Measurements from ENCODE around the gene MCOLN1. TPM values are rescaled to one million over a fixed set of nuclear protein-coding genes. Genes with fewer than 3 reads are reported as not detected.

MCOLN1 gene
- total and polyA plus RNA-seq, 2 of the 4 experiments (the other 2 are of a cell fraction): 3.4 to 19.6 TPM

DNA sequence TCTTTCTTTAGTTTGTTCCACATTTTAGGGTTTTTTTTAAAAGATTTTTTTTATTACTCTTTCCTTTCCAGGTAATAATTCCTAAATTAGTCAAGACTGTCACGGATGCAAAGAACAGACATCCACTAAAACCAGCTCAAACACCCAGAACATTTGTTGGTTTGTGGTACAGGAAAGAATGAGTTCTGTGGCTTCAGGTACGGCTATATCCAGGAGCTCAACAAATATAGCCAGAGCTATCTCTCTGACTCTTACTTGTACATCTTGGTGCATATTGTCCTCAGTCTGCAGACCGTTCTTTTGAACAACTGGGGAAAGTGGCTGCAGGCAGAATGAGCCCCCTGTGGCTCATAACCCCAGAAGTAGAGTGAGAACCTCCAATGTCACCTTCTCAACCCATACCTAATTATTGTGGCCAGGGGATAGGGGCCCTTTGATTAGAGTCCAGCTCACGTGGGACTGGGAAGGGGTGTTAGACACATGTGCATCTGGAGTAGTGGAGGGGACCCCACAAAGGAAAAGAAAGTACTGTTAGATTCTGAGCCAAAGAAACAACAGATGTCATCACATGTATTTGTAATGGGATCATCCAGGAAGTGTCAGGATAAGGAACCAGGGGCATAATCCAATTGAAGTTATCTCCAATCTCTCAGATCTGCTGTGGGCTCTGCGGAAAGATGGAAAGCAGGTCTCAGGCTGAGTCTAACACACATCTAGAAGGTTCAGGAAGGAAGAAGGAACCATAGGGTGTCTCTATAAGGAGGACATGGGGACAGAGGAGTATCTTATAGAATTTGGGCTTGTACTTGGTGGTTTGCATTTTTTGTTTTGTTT, 8.4 kb upstream of the MCOLN1 start (continued):
- TF ChIP-seq SMC3 (IDR thresholded peaks at IDR 0.05; ENCODE audit: low read depth, low read length): no peak

- peak overlapping the region; percentile 92; the same call in 2 of the 3 replicates for H2BK15ac ChIP-seq (ENCODE audit: low read depth, low read length)
- peak overlapping the region; percentile 100 for H4K5ac ChIP-seq (ENCODE audit: low read depth, low read length)
- H2BK120ac ChIP-seq (ENCODE audit: low read depth, low read length): peak overlapping the region; percentile 47
- TF ChIP-seq, protein P1, sequence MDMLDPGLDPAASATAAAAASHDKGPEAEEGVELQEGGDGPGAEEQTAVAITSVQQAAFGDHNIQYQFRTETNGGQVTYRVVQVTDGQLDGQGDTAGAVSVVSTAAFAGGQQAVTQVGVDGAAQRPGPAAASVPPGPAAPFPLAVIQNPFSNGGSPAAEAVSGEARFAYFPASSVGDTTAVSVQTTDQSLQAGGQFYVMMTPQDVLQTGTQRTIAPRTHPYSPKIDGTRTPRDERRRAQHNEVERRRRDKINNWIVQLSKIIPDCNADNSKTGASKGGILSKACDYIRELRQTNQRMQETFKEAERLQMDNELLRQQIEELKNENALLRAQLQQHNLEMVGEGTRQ (IDR thresholded peaks at IDR 0.05; ENCODE audit: low read depth, low read length): no peak
- TF ChIP-seq RCOR1 (IDR thresholded peaks at IDR 0.05; ENCODE audit: insufficient replicate concordance, low read length): peak; percentile 34
- peak; percentile 43 for TF ChIP-seq BHLHE40 (IDR thresholded peaks at IDR 0.05; ENCODE audit: low read depth, low read length)
- TF ChIP-seq, protein P2, sequence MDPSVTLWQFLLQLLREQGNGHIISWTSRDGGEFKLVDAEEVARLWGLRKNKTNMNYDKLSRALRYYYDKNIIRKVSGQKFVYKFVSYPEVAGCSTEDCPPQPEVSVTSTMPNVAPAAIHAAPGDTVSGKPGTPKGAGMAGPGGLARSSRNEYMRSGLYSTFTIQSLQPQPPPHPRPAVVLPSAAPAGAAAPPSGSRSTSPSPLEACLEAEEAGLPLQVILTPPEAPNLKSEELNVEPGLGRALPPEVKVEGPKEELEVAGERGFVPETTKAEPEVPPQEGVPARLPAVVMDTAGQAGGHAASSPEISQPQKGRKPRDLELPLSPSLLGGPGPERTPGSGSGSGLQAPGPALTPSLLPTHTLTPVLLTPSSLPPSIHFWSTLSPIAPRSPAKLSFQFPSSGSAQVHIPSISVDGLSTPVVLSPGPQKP (IDR thresholded peaks at IDR 0.05; ENCODE audit: borderline replicate concordance, low read depth, low read length): no peak
- TF ChIP-seq SMC3 (IDR thresholded peaks at IDR 0.05; ENCODE audit: low read depth, low read length): no peak
- peak; percentile 64; the same call in 1 of the 2 replicates for TF ChIP-seq NFE2L2 (IDR thresholded peaks at IDR 0.05; ENCODE audit: low read depth, low read length)
- TF ChIP-seq CEBPB (IDR thresholded peaks at IDR 0.05; ENCODE audit: low read depth, low read length): peak; percentile 77
- ATAC-seq (ENCODE audit: low read depth) (peak; percentile 43), DNase-seq (peak; percentile 66)
- ChIA-PET CTCF (interaction anchor here (0.7 to 0.9 kb wide), 2 partner anchors 18 to 154 kb away, joined by 3 read pairs; a partner anchor contains a TSS), POLR2A (ENCODE audit: unreplicated experiment) (interaction anchor here (0.6 kb wide), 1 partner anchor 25 kb away, joined by 4 read pairs; no protein-coding TSS in a partner anchor)
- BruUV-seq (replicated peaks): no TSS peak
- peak overlapping the region; percentile 96 for H3K56ac ChIP-seq (ENCODE audit: extremely low read depth, insufficient read depth, low read length)
- H4K91ac ChIP-seq (ENCODE audit: insufficient read depth, low read depth, low read length): peak overlapping the region; percentile 96
- peak overlapping the region; percentile 77 for H3K18ac ChIP-seq (ENCODE audit: low read depth, low read length)
- no peaks in the 10 kb centered on the region for H4K20me1 ChIP-seq (ENCODE audit: insufficient read depth, low read length)
- H3K79me1 ChIP-seq (ENCODE audit: low read depth in 1 of 2, low read length in 2 of 2): peaks cover 12 to 20% of the 10 kb centered on the region in 2 experiments
- peak overlapping the region; percentile 100 for H3K27ac ChIP-seq (ENCODE audit: insufficient read depth, low read length)
- 14% methylated on average over 3 of the region's 13 CpGs; no CpG with 5 or more reads in 1 of the 2 experiments for WGBS, 2 experiments (ENCODE audit: extremely low coverage in 2 of 2, insufficient read length in 1 of 2)
- H3K14ac ChIP-seq (replicated peaks; ENCODE audit: low read depth, low read length): peak overlapping the region; percentile 63
- H3K9ac ChIP-seq (ENCODE audit: low read depth, low read length): peak overlapping the region; percentile 99
- H3K4me2 ChIP-seq (ENCODE audit: low read depth, low read length): peak overlapping the region; percentile 96
- peaks cover 7% of the 10 kb centered on the region; the same call in 1 of the 2 replicates for H3K9me1 ChIP-seq (ENCODE audit: insufficient read depth, low read length)
- peak overlapping the region; percentile 79 for H2AK9ac ChIP-seq (replicated peaks; ENCODE audit: low read depth, low read length, poor library complexity)
- peak overlapping the region; percentile 92 for H2AFZ ChIP-seq (replicated peaks; ENCODE audit: low read length, poor library complexity)
- intact Hi-C loops (cut with micrococcal nuclease) (loop anchor here (5.0 kb wide), 1 partner anchor 118 kb away; no protein-coding TSS in a partner anchor), in situ Hi-C loops (cut with MboI; ENCODE audit: low sequenced_read_pairs) (no loop called here), dilution Hi-C loops (cut with HindIII; ENCODE audit: low sequenced_read_pairs, unreplicated experiment) (no loop called here)
- H2BK20ac ChIP-seq (ENCODE audit: low read depth, low read length): peak overlapping the region; percentile 22
- H3K36me3 ChIP-seq (ENCODE audit: control insufficient read depth, insufficient read depth, low read length): peaks cover 8% of the 10 kb centered on the region; the same call in 1 of the 2 replicates
- peak overlapping the region; percentile 79 for H2AK5ac ChIP-seq (ENCODE audit: low read depth, low read length)
- peaks cover 15% of the 10 kb centered on the region for H3K4me1 ChIP-seq (ENCODE audit: control insufficient read depth, insufficient read depth, low read length)
- peak overlapping the region; percentile 77 for H3K4me3 ChIP-seq (ENCODE audit: insufficient read depth, low read depth, low read length)
- H3K9me3 ChIP-seq (ENCODE audit: control insufficient read depth, insufficient read depth, low read length): no peaks in the 10 kb centered on the region
- H3K4ac ChIP-seq (ENCODE audit: low read depth, low read length): peak overlapping the region; percentile 77
- peak overlapping the region; percentile 73 for H2BK5ac ChIP-seq (ENCODE audit: low read depth, low read length, poor library complexity, severe bottlenecking)
- H3K27me3 ChIP-seq (ENCODE audit: control insufficient read depth, insufficient read depth, low read length): no peaks in the 10 kb centered on the region; the same call in 1 of the 2 replicates
- H3K23ac ChIP-seq (ENCODE audit: low read depth, low read length): peak overlapping the region; percentile 97
- peak overlapping the region; percentile 91 to 100 for H4K8ac ChIP-seq (ENCODE audit: low read depth in 2 of 2, low read length in 2 of 2)
These were observed 7.2 kb upstream of the MCOLN1 start for GRCh38 chr19:7515110-7515644.

All from IMR-90 (cell line).